ENCODE data around the gene CSTF2.
"Not testable (repeated sequence)": the region's sequence is repeated elsewhere in the genome, so short reads cannot be mapped to it uniquely, and the experiment has no call there.

CSTF2 gene, protein sequence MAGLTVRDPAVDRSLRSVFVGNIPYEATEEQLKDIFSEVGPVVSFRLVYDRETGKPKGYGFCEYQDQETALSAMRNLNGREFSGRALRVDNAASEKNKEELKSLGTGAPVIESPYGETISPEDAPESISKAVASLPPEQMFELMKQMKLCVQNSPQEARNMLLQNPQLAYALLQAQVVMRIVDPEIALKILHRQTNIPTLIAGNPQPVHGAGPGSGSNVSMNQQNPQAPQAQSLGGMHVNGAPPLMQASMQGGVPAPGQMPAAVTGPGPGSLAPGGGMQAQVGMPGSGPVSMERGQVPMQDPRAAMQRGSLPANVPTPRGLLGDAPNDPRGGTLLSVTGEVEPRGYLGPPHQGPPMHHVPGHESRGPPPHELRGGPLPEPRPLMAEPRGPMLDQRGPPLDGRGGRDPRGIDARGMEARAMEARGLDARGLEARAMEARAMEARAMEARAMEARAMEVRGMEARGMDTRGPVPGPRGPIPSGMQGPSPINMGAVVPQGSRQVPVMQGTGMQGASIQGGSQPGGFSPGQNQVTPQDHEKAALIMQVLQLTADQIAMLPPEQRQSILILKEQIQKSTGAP

DNA sequence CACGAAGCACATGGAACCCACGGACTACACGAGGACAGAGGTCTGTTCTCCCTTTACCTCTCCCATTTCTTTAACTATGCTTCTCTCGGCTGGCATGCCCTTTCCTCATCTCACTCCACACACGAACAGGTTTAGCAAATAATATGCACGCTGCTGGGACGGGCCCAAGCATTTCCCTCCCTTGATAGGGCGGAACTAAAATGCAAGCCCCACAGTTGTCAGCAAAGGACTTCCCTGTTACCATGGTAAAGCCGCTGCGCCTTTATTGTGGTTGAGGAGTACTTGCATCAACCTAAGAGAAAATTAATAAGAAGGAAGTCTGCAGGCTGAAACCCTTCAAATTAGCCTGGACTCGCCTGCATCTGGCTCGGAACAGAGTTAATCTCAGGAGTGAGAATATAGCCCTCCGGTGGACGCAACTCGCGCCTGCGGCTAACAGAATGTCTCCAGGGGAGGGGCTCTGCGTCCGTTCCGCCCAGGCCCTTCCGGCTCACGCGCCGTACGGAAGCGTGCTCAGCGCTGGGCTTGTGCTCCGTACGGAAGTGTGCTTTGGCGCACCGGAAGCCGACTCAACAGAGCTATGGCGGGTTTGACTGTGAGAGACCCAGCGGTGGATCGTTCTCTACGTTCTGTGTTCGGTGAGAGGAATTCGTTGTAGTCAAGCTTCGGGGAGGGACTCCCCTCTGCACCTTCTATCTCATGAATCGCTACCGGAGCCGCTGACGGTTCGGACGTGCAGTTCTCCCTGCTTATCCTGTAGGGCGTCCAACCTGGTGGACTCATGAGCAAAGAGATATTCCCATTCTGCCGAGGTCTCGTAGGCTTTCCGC, at the start of gene CSTF2:
Gene CSTF2, plus strand, starts transcription at position 555 of the 830 bp plus-strand sequence. Its CDS starts 26 bp downstream, at position 581.
- peak; percentile 88 for DNase-seq

DNA sequence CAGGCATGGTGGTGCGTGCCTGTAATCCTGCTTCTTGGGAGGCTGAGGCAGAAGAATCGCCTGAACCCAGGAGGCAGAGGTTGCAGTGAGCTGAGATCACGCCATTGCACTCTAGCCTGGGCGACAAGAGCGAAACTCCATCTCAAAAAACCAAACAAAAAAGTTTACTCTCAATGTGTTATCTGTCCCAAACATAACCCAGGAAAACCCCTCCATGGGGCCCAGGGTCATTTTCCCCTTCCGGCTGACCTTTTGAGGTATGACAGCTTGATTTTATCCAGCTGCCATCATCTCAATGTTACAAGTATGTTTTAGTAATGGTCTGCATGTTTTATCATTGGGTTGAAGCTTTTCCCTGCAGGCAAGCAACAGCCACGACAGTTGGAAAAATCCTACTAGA, 23.8 kb upstream of the CSTF2 start:
- not testable (repeated sequence) for DNase-seq

DNA sequence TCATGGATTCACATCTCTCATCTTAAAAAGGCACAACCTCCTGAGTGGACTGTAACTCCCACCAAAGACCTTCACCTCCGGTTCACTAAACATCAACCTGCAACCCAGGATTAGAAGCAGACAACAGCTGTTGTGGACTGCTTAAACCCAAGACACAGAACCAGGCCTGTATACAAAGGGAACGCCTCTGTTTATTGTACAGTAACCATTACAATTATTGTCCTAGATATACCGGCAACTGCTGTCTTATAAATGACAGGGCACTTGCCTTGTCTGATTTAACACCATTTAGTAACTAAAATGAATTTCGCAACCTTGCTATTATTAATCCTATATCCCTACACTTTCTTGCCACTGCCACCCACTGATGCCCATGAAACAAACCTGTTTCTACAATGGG, 22.8 kb upstream of the CSTF2 start:
- DNase-seq, result no peak

DNA sequence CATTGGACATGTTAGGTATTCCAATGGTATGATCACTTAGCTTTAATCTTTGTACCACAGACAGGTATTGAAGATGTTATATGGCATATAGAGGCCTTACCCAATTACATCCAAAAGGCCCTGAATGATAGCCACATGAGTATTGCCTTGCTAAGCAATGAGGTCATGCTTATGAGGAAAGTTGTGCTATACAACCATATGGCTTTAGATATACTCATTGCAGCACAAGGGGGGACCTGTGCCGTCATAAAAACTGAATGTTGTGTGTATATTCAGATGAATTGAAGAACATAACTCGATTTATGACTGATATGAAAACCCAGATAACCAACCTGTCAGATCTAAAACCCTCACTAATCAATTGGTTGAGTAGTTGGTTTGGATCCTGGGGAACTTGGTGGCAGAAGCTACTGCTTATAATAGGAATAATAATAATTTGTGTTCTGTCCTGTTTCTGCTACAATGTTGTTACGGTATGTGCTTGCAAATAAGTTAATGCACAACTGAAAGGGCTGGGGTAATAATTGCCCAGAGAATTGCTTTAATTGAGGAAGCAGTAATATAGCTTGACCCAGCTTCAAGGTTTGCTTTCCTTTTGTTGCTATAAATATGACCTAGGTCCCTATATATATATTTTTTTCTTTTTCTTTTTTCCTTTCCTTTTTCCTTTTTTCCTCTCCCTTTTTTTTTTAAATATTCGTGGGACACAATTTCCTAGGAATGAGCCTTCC, 21.5 kb upstream of the CSTF2 start:
- no peak for DNase-seq

DNA sequence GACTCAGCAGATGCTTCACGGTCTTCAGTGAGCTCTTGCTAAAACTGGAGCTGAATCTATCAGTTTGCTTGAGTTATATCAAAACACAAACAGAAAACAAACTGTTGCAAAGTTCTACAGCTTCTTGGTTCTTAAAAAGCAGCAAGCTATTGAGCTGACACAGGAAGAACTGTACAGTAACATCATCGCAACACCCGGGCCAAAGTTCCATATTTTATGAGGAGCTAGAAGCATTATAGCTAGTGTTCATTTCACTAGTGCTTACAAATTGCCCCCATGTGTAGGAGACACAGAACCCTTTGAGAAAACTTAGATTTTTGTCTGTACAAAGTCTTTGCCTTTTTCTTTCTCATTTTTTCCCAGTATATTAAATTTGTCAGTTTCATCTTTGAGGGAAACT, 17.3 kb upstream of the CSTF2 start:
- DNase-seq, result no peak

DNA sequence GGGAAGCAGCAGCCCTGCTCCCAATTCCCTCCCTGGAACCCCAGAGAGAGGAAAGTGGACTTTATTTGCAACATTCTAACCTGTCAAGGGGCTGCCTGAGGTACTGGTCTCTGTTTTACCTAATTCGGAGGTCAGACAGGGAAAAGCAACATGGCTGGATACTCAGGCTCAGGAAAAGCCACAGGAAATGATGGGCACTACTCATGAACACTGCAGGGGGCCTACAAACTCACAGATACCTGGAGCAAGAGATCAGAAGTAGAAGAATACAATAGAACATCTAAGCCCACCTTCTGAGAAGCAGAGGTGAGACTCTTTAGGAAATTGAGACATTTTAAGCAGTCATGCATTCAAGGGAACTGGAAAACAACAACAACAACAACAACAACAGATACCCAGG, 15.4 kb upstream of the CSTF2 start:
- DNase-seq, result no peak

DNA sequence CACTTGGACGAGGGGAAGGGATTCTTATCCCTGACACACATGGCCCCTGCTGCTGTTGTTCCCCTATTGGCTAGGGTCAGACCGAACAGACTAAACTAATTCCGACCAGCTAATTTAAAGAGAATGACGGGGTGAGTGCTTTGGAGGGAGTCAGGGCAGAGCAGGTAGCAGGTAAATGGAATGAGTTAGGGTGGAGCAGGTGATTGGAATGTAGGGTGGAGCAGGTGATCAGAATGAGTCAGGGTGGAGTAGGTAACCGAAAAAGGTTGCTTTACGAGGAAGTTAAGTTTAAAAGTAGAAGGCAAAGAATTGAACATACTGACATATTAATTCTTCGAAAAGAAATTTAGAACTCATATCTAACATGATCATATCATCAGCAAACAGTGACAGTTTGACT, 11.9 kb upstream of the CSTF2 start:
- DNase-seq, result not testable (repeated sequence)

DNA sequence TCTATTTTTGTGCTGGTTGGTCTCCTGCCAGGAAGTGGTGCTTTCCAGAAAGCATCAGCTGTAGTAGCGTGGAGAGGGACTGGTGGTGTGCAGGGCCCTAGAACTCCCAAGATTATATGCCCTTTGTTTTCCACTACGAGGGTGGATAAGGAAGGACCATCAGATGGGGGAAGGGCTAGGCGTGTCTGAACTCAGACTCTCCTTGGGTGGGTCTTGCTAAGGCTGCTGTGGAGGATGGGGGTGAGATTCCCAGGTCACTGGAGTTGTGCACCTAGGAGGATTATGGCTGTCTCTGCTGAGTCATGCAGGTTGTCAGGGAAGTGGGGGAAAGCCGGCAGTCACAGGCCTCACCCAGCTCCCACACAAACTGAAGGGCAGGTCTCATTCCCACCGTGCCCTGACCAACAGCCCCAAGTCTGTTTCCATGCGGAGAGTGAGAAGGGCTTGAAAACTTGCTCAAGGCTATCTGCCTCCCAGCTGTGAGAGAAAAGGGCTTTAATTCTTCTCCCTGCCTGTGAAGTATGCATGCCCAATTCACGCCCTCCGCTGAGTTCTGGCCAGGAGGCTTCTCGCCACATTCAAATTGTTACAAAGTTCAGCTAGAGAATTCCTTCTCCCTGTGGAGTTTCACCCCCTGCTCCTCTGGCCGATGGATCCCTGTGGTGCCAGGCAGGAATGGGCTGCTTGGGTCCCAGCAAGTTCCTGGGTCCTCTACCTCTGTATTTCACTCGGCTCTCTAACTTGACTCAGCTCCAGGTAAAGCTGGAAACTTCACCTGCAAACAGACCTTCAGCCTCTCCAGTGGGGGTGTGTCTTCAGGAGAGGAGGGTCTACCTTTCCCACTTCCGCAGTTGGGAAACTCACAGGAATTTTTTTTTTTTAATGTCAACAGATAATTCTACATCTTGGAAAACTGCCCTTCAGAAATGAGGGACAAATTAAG, 7.7 kb upstream of the CSTF2 start:
- no peak for DNase-seq

DNA sequence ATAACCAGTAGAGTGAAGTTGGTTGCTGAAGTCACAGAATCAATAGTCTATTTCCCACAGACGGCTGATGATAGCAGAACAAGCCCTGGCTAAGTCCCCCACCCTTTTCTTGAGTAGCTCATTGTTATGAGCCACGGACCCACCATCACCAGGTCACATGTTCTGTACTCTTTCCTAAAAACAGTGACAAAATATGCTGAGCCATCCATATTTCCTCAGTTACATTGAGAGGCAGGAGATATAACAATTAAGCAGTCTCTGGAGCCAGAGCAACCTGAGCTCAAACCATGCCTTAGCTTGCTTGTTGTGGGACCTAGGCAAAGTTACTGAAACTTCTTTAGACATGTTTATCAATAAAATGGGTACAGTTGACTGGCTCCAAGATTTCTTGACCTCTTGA, 2.9 kb upstream of the CSTF2 start:
- DNase-seq, result no peak

DNA sequence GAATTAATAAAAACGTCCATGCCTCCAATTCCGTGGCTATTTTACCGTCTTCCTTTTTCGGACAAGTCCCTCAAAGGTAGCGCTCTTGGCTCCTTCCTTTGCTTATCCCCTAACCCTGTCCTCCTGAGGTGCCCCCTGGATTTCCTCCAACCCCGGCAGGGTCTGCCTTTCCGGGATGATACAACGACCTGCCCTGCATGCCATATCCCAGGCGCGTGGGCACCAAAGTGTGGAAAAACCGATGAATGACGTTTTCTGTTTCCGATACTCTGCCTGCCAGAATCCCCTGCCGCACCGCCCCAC, 706 bp upstream of the CSTF2 start:
- no peak for DNase-seq

DNA sequence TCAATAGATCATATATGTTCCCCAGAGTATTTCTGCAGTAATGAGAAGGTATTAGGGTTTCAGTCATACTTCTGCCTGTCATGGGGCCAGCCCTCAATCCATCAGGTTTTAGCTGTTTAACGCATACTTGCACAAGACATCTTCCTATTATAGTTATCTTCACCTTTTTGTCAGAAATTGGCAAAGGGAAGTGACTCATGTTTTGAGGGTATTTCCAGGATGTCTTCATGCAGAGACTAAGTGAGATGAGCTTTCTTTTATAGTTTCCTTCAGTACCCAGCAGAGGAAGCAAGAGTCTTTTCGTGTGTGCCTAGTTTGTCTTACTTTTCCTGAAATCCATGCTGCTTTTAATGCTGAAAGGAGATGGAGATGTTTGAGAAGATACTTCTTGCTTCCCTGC, 9.5 kb downstream of the CSTF2 start:
- DNase-seq, result no peak

DNA sequence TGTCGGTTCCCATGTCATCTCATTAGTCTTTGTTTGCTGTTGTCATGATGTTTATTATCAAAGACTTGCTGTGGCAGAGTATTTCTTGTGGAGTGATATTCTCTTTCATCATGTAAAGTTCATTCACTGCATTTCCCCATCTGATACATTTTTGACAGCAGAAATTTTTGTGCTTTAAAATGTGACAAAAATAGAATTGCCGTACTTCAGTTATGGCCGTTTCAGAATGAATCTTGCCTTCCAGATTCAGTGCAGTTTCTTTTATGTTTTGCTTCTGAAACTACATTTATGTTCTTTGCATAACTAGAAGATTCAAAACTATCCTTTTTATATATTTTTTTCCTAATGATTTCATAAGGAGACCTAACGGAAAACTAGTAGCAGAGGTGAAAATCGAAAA, 10.0 kb downstream of the CSTF2 start:
- DNase-seq, result no peak

DNA sequence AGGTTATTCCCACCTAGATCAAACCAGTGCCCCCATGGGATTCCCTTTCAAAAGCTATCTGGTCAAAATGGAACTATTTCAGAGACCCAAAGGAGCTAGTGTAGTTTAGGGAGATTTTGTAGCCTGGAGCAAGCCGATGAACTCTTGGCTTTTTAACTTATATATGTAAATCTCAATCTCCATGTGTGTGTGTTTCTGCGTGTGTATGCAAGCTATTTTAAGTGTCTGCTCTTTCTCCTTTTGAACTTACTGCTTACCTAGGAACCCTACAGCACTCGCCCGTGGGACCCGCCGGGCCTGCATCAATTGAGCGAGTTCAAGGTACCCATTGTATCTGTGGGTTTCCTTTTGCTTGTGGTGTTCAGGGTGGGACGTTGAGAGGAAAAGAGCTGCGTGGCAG, 10.4 kb downstream of the CSTF2 start:
- no peak for DNase-seq

DNA sequence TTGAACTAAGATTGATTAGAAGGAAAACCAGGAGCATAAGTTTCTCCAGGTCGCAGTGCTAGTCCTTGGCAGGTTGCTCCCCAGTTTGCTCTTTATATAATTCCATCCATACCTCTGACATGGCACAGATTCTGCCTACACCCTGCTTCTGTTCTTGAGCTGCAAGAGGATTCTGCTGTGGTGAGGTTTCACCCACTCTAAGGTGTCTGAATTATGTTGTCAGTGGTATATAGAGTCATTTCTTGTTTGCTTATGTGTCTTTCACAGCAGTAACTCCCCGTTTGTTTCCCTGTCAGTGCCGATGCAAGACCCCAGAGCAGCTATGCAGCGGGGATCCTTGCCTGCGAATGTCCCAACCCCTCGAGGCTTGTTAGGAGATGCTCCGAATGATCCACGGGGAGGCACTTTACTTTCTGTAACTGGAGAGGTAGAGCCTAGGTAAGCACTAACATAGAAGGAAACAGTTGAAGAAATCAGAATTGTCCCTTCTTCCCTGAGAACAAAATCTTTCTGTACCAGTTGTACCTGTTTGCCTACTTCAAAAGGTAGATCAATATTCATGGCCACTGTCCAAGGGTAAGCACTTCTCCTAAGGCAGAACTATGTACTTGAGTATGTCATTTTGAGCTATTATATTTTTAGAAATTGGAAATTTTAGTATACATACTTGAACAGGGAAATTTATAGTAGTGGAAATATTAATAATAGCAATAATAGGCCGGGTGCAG, 11.2 kb downstream of the CSTF2 start:
- no peak for DNase-seq

DNA sequence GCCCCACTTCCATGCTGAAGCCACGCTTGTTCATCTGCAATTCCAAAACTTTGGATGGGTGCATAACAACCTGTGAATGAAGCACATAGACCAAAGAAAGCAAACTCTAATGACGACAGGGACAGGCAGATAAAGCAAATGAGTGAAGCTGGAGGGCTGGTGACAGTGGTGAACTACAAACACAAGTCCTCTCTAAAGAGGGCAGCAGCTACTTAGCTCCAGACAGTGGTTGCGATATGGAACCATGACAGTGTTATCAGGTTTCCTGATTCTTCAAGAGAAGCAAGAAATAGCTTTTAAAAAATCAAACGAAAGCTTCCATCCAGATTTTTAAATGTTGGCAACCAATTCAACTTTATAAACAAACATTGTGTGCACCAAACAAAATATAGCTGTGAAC, 30.1 kb downstream of the CSTF2 start:
- no peak for DNase-seq

DNA sequence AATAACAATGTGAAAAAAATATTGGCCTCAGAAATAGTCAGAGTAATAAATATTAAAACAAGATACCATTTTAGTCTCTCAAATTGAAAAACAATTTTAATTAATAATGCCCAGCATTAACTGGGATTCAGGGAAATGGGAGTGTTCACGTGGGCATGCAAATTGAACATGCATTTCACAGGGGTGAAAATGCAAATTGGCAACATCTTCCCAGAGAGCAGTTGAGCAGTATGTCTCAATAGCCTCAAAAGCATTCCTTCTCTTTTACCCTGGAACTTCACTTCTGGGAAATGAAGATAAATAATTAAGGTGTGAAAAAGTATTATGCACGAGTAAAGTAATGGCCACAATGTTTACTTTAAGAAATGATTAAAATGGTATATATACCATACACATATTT, 32.6 kb downstream of the CSTF2 start:
- DNase-seq, result no peak

DNA sequence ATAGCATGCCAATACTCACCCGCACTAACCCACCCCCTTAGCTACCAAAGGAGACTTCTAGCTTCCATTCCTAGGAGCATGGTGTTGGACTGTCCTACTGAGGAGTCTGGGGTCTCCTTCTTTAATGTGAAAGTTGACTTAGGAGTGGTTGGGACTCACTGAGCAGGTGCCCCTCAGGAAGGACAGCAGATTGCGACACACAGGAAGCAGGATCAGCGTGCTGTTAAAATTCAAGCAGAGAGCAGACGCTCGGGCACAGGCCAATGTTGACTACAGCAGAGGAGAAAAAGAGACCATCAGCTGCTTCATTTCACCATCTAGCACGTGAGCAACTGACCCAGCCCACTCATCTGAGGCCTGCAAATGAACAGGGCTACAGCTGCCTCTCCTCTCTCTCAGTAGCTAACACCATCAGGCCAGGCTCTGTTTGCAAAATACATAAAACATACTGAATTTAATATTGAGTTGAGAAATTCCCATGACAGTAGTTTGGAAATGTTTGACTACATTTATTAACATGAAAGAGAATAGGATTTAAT, 43.2 kb downstream of the CSTF2 start:
- no peak for DNase-seq

DNA sequence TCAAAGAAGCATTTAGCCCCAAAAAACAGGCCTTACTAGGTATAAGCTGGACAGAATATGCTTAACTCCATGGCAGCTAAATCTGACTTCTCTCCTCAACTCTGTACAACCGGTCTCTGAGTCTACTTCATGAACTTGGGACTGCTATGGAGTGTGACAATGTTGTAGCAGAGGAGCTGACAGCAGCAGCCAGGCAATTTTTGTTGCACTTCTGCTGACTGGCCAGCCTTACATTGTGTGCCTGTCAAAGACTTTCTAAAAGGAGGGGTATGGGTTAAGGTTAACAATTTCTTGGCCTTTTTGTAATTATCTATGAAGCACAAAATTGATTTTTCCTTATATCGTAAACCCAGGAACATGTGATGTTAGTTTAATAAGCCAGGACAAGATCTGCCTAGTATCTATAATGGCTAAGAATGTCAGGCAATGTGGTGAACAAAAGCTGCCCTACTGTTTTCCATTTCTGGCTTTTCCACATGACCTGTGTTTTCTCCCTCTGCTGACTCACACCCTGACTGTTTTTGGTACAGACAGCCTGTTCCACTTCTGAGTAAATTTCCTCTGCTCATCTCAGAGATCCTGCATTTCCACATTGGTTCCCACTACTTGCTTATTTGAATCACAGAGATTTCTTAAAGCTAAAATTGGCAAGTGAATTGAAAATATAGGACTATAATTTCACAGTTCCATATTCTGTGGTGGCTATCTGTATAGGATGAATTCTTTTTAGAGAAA, 44.6 kb downstream of the CSTF2 start:
- no peak for DNase-seq

DNA sequence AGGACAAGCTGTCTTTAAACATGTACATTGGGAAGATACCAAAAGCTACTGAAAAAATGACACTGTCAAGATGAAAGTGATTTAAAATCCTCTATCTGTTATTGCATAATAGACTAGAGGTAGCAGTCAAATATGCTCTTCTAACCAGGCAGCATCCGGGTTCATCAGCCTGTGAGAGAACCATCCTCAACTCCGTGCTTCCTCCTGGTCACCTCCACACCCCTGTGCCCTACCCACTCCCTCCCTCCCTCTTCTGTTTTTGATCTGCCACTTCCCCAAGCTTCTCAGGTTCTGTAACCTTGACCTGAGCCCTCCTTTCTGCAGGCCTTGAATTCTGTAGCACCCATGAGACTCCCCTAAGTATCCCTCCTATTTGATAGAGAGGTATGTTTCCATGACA, 48.1 kb downstream of the CSTF2 start:
- no peak for DNase-seq

DNA sequence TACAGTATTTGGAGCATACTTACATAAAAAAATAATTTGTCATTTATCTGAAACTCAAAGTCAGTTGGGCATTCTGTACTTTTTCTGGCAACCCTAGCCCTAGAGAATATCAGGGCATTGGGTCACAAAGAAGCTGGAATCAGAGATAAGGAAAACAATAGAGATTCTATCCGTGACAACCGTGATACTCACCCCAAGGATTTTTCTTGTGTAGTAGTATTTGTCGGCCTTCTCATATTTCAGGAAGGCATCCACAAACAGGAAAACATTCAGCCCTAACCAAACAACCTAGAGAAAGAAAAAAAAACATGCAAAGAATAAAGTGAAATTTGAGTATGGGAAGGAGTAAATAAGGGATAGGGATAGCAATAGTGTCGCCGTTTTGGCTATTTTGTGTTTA, 50.3 kb downstream of the CSTF2 start:
- no peak for DNase-seq

All from hematopoietic multipotent progenitor cell treated with erythropoietin and hydrocortisone succinate and interleukin-3 and kit ligand, for 8 days (in vitro differentiated cells).